ENCODE results near the gene ZNF276.
"Not testable (repeated sequence)": the region's sequence is repeated elsewhere in the genome, so short reads cannot be mapped to it uniquely, and the experiment has no call there.

Gene ZNF276

DNA sequence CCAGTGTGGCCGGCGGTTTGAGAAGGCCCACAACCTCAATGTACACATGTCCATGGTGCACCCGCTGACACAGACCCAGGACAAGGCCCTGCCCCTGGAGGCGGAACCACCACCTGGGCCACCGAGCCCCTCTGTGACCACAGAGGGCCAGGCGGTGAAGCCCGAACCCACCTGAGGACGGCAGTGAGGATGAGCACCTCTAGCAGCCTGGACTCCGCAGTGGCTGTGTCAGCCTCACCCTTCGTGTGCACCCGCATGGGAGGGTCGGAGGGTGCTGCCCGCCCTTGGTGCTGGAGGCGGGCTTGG lies 16.7 kb downstream of the ZNF276 start:
- DNase-seq: no peak

DNA sequence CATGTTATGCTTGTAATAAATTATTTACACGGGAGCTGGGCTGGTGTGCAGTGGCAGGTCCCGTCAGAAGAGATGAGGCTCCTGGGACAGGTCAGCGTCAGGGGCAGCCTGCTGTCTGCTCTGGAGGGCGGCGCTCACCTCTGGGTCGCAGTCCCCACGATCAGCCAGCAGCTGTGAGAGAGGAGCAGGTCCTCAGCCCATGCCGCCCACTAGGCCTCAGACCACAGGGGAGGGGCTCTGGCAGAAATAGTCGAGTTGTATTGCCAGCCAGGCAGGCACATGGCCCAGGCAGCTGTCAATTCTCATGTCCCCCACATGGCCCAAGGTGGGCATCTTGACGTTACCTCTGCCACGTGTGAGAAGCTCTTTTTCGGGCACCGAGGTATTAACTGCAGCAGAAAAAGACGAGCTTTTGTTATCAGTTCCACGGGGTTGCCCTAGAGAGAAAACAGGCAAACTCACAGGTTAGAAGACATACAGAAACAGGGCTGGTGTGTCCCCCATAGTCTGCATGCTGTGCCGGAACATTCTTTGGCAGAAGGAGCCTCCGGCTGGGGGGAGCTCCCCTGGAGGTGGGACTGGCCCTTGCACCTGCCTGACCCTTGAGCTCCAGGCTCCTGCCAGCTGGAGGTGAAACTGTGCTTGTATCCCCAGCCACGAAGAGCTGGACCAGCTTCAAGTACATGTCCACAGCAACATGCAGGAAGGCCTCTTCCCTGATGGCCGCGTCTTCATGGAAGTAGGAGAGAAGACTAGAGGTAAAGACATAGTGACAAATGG lies 17.4 kb downstream of the ZNF276 start:
- no peak for DNase-seq

GRCh38 chr16:89739383-89739782 lies 18.0 kb downstream of the ZNF276 start:
- DNase-seq: no peak

DNA sequence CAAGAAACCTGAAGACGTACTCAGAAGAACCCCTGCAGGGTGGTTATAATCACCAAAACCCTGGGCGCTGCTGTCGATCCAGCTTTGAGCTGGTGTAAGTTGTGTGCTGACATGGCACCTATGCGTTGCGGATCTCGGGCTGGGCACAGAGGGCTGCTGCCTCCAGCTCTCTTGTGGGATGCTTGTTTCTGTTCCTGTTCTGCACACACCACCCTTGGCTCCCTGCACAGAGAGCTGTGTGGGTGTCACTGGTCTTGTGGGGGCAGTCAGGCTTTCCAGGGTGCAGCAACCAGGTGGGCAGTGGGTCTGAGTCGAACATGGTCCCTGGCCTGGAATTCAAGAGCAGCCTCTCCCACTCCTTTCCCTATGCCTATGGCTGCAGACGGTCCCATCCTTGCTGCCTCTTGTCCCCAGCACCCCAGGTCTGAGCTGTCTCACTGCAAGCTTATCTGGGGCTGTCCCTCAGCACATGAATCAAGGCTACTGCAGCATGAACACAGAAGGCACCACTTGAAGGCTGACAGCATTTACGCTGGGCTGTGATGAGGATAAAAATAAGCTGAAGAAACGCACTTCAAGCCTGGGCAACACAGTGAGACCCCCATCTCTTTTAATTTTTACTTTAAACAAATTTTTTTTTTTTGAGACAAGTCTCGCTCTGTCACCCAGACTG lies 20.1 kb downstream of the ZNF276 start:
- DNase-seq: no peak

DNA sequence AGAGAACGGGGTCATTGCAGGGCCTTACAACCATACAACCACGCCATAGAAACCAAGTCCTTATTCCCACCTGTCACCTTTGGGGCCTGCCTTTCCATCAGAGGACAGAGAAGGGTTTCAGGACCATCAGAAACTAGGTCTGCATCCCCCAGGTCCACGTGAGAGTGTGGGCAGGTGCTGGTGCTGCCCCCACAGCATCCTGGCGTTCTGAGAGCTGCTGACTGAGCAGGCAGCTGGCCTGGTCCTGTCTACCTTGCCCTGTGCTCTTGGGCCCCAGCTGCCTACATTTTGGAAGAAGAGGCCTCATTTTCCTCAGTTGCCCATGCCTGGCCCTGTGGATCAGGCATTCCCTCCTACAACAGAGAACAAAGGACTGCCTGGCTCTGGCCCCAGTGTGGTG lies 21.6 kb downstream of the ZNF276 start:
- DNase-seq: no peak

DNA sequence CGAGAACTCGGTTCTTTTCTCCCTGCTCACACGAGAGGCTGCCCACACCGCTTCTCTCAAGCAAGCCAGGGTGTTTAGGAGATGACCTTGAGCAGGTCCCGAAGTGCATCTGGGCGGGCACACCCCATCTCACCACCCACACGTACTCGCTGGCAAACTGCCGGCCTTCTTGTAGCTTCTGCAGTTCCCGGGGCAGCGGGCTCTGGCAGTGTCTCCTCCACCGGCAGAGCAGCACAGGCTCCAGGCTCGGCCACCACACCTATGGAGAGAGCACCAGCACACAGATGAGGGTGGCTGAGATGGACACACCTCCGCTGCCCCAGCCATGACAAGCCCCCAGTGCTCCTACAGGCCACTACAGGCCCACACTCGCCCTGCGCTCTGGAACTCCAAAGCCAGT lies 23.5 kb downstream of the ZNF276 start:
- no peak for DNase-seq

DNA sequence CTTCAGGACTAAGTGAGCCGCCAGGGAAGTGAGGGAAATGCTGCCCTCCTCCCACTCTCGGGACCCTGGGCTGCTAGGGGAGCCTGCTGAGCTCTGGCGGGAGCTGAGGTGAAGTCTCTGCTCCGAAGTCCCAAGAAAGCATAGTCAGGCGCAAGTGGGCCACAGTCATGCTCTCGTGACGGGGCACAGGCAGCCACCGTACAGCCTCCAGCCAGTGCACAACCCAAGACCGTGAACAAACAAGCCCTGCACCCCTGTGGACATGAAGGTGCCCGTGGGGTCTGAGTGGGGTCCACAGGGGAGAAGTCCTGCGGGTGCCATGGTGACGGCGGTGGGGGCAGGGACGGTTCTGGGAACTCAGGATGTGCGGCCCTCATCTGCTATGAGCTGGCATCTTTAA lies 24.7 kb downstream of the ZNF276 start:
- DNase-seq: no peak

- no peak for DNase-seq
Observed at GRCh38 chr16:89748076-89748475, 26.7 kb downstream of the ZNF276 start.

DNA sequence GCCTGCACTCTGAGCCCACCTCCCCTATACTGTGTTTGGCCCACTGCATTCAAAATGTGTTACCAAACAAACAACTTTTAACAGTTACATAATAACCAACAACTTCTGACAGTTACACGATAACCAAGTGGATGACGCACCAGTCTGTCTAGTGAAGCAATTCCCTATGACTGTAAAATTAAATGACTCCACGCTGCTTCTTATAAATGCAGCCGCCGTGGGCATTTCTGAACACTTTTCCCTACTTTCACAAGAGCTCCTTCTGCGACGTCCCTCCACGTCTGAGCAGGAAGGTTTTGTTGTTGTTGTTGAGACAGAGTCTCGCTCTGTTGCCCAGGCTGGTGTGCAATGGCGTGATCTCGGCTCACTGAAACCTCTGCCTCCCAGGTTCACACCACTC lies 27.6 kb downstream of the ZNF276 start:
- no peak for DNase-seq

DNA sequence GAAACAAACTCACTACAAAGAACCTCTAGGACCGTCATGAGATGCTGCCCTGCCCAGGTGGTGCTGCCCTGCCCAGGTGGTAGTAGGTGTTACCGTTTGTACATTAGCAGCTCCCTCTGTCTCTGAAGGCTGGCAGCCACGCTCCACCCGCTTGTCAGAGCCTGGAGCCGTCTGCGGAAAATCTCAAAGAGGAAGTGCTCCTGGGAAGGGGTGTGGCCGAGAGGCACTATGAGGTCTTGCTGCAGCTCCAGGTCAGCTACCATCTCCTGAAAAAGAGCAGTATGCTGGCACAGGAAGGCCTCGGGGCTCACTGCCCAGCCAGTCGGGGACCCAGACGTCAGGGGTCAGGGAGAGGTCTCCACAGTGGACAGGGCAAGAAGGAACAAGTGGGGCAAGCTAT lies 28.3 kb downstream of the ZNF276 start:
- DNase-seq: no peak

- no peak for DNase-seq
Observed at GRCh38 chr16:89759746-89760340, 38.5 kb downstream of the ZNF276 start.

- no peak for DNase-seq
Observed at GRCh38 chr16:89761304-89761922, 40.1 kb downstream of the ZNF276 start.

GRCh38 chr16:89764711-89765201 lies 43.4 kb downstream of the ZNF276 start:
- no peak for DNase-seq

GRCh38 chr16:89765292-89765830 lies 44.0 kb downstream of the ZNF276 start:
- DNase-seq: no peak

GRCh38 chr16:89770367-89770766 lies 49.0 kb downstream of the ZNF276 start:
- DNase-seq: no peak

DNA sequence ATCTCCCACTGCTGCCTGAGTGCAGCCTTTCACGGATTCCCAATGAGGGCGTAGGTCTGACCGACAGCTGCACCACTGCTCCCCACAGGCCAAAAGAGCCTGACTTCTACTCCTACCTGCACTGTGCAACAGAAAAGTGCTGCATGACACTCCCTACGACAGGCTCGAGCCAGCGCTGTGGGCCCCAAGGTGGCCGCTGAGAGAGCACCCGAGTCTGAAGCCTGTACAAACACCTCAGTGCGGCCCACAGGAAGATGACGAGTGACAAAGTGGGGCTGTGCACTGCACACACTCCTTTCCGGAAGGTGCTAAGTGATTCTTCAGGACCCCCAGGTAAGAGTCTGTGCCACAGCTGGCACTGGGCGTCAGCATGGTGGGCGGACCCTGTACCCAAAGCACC lies 53.9 kb downstream of the ZNF276 start:
- no peak for DNase-seq

- DNase-seq: not testable (repeated sequence)
Observed at GRCh38 chr16:89778211-89778610, 56.9 kb downstream of the ZNF276 start.

- no peak for DNase-seq
Observed at GRCh38 chr16:89779231-89779908, 58.0 kb downstream of the ZNF276 start.

DNA sequence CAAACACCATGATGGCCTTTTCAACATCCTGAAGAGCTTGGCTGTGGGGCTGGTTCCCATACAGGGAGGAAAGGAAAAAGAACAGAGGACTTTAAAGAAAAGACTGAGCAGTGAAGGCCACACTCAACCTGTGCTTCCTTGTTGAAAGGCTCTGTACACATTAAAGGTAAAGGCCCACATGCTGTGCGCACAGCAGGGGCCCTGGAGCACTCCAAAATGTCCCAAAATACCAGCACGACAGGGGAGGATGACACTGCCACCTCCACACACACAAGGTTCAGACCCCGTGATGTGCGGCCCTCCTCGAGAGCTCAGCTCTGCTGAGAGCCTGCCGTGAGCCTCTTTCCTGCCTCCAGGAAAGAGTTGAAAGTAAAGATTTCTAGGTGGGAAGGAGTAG lies 58.6 kb downstream of the ZNF276 start:
- no peak for DNase-seq

GRCh38 chr16:89782489-89782888 lies 61.2 kb downstream of the ZNF276 start:
- DNase-seq: no peak

- DNase-seq: not testable (repeated sequence)
Observed at GRCh38 chr16:89783952-89784351, 62.6 kb downstream of the ZNF276 start.

GRCh38 chr16:89784406-89784805 lies 63.1 kb downstream of the ZNF276 start:
- no peak for DNase-seq

Data from DMS53 (cell line).